HL-60 (cell line): ENCODE data around the gene MOXD1.

ENCODE experiments used
- GABPA ChIP-seq: IDR thresholded peaks from 2 replicates; pipeline ENCODE4 v1.6.1; 2012; ENCODE audit warnings: low read depth
- POLR2AphosphoS5 ChIP-seq: IDR thresholded peaks from 2 replicates; pipeline ENCODE4 v1.6.1; 2012; ENCODE audit warnings: low read depth
- REST ChIP-seq: IDR thresholded peaks from 2 replicates; pipeline ENCODE4 v1.6.1; 2012; ENCODE audit warnings: low read depth; ENCODE audit not compliant: insufficient replicate concordance
- SPI1 ChIP-seq: IDR thresholded peaks from 2 replicates; pipeline ENCODE4 v1.6.1; 2012; ENCODE audit warnings: low read depth, mild to moderate bottlenecking, borderline replicate concordance
- TF ChIP-seq, protein P1 (sequence below): IDR thresholded peaks from one replicate; pipeline ENCODE4 v1.5.1; 2011; ENCODE audit warnings: low read length, control low read depth, inconsistent platforms; ENCODE audit not compliant: insufficient read depth

DNA sequence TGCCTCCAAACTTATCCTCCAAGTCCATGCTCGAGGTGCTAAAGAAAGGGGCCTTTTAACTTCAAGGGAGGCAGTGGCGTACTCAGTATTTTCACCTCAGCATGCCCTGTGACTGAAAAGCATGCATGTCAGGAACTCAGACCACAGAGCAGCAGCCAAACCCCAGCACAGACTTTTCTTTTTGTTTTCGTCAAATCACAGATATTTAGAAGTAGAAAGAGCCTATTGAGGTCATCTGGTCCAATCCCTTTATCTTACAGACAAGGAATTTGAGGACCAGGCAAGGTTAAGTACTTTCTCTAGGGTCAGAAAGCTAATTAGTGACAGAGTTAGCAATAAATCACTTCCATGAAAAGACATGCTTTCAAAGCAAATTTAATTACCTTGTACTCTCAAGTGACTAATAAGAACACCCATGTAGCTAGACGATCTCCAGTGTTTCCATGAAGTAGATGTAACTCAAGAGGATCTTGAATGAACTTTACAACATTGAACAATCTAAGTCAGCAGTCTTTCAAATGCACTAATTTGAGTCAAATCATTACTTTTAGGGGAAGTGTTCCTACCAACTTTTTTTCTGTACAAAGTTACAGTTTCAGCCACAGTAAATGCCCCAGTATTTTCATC lies 35.9 kb downstream of the MOXD1 start:
- TF ChIP-seq, protein P1, sequence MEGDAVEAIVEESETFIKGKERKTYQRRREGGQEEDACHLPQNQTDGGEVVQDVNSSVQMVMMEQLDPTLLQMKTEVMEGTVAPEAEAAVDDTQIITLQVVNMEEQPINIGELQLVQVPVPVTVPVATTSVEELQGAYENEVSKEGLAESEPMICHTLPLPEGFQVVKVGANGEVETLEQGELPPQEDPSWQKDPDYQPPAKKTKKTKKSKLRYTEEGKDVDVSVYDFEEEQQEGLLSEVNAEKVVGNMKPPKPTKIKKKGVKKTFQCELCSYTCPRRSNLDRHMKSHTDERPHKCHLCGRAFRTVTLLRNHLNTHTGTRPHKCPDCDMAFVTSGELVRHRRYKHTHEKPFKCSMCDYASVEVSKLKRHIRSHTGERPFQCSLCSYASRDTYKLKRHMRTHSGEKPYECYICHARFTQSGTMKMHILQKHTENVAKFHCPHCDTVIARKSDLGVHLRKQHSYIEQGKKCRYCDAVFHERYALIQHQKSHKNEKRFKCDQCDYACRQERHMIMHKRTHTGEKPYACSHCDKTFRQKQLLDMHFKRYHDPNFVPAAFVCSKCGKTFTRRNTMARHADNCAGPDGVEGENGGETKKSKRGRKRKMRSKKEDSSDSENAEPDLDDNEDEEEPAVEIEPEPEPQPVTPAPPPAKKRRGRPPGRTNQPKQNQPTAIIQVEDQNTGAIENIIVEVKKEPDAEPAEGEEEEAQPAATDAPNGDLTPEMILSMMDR, result no peak
- TF ChIP-seq GABPA (no peak), POLR2AphosphoS5 (no peak), REST (no peak), SPI1 (no peak)
